GM12875 (cell line): ENCODE results near the gene MAGI1.

ENCODE experiments used
- H3K4me3 ChIP-seq: one replicate; pipeline ENCODE4 v1.5.1; 2011; ENCODE audit warnings: low read depth, low read length, control low read depth
- TF ChIP-seq, protein P1 (sequence below): IDR thresholded peaks from 2 replicates; pipeline ENCODE4 v1.5.1; 2011; ENCODE audit warnings: low read depth, mild to moderate bottlenecking, control low read depth, inconsistent platforms, low read length, moderate library complexity, borderline replicate concordance; ENCODE audit not compliant: insufficient read depth

MAGI1 gene

DNA sequence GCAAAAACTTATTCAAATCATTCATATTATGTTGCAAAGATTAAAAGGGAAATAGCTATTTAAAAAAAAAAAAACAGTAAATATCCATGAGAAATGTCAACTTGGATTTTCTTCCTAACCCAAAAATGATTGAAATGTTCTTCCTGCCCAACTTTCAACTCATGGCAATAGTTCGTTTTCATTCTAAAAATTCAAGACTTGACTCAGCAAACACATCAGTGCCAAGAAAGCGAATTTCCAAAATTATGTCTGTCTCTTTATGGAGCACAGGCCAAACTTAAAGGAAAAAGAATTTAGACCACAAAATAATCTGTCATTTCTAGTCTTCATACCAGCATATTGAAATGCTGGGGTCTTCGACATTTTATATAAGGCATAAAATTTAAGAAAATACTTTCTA lies 63.7 kb downstream of the MAGI1 start:
- TF ChIP-seq, protein P1, sequence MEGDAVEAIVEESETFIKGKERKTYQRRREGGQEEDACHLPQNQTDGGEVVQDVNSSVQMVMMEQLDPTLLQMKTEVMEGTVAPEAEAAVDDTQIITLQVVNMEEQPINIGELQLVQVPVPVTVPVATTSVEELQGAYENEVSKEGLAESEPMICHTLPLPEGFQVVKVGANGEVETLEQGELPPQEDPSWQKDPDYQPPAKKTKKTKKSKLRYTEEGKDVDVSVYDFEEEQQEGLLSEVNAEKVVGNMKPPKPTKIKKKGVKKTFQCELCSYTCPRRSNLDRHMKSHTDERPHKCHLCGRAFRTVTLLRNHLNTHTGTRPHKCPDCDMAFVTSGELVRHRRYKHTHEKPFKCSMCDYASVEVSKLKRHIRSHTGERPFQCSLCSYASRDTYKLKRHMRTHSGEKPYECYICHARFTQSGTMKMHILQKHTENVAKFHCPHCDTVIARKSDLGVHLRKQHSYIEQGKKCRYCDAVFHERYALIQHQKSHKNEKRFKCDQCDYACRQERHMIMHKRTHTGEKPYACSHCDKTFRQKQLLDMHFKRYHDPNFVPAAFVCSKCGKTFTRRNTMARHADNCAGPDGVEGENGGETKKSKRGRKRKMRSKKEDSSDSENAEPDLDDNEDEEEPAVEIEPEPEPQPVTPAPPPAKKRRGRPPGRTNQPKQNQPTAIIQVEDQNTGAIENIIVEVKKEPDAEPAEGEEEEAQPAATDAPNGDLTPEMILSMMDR, result no peak
- H3K4me3 ChIP-seq, result no peak overlapping the region

DNA sequence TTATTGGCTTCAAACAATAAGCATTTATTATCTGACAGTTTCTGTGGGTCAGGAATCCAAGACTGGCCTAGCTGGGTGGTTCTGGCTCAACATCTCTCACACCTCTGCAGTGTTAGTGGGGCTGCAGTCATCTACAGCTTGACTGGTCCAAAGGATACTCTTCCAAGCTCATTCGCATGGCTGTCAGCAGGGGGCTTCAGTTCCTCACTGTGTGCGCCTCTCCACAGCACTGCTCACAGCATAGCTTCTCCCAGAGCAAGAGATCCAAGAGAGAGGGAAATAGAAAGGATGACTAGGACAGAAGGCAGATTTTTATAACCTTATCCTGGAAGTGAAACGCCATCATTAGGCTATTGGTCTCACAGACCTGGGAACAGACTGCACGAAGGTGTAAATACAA lies 64.2 kb downstream of the MAGI1 start:
- TF ChIP-seq, protein P1, result no peak
- no peak overlapping the region for H3K4me3 ChIP-seq

DNA sequence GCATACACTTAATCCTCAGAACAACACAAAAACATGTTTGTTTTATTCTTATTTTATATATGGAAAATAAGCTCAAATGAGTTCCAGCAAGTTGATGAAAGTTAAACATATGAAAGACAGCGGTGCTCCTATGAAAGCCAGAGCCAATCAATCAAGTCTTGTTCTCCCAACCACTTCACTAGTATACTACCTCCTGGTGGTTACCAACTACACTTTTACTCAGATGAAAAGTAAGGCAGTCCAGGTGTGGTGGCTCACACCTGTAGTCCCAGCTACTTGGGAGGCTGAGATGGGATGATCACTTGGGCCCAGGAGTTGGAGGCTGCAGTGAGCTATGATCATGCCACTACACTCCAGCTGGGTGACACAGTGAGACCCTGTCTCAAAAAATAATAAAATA lies 66.0 kb downstream of the MAGI1 start:
- TF ChIP-seq, protein P1, result no peak
- H3K4me3 ChIP-seq, result no peak overlapping the region

DNA sequence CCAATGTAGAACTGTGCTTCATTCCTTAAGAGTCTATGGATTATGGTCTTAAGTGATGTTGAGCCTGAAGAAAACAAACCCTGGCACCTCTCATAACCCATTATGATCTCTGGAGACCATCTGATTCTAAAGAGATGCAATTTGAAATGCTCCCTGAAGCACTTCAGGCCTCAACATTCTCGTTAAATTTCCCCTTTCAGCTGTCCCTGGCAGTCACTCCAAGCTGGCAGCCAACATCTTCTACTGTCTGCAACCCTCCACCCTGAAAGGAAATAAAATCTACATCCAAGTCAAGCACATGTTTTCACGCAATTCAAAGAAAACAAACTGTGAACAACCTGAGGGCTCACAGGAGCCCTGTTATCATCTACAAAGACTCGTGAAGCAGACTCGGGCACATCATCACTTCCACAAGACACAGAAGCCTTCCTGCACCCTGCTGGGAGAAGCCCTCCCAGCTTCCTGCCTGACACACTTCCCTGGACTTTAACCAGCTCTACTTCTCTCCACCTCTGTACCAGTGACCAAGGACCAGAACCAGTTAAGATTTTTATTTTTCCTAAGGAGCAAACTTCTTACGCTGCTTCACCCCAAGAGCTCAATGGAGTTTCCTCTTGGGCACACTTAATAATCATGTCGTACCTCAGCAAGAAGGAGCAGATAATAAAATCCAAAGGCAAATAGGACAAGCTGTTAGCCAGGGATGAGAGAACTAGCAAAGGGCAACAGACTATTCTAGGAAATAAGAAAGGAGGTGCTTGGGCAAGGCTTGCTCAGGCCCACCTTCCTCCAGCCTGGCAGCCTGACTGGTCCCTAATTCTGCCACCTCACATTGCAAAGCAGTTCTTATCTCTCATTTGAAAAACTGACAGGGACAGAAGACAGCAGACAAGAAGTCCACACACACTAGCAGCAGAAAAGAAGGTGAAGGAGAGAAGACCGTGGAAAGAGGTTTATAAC lies 67.1 kb downstream of the MAGI1 start:
- TF ChIP-seq, protein P1, result no peak
- H3K4me3 ChIP-seq, result no peak overlapping the region

DNA sequence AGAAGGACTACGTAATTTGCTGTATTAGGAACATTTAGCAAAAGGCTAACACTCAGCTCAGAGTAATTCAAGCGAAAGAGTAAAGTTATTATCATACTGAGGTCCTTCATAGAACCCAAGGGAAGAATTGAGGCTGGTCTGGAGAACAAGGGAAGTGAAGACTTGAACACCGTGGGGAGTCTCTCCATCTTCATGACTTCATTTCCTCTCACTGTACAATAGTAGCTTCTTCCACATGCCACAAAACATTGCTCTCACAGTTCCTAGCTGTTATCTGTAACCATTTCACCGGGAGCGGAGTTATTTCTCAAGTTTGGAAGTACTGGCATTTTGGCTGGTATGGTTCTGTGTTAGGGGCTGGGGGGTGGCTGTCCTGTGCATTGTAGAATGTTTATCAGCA lies 69.7 kb downstream of the MAGI1 start:
- TF ChIP-seq, protein P1, result no peak
- H3K4me3 ChIP-seq, result no peak overlapping the region

DNA sequence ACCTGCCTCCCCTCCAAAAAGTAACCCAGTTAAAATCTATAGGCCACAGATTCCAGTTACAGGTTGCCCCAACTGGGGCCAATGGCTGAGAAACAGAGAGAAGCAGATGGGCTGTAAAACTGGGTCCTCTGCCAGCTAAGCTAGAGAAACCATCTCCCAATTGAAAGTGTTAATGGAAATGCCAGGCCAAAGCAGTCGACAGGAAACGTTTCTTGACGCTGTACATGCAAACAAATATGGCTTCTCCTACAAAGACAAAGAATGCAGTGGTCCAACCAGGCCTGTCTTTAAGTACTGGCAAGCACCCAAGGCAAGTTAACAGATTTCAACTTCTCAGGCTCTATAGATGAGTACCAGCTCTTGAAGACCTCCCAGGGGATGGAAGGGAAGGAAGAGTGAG lies 71.3 kb downstream of the MAGI1 start:
- no peak overlapping the region for H3K4me3 ChIP-seq
- TF ChIP-seq, protein P1, result no peak

DNA sequence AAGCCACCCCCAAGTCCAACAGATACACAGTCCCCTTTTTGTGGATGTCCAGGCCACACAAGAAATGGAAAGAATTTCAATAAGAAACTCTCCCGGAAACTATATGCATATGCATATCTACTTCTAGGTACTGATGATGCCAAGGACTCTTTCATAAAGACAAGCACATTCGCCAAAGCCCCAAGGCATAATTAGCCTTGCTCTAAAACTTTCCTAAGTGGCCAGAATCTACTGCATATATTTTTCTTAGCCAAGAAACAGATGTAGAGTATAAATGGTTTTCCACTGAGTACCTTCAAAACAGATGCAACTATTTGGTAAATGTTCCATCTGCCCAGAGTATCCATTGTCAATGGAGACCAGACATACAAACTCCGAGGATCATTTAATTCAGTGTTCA lies 73.9 kb downstream of the MAGI1 start:
- H3K4me3 ChIP-seq, result no peak overlapping the region
- TF ChIP-seq, protein P1, result no peak
